ENCODE results near the gene IGFBP6. TPM values are rescaled to one million over a fixed set of nuclear protein-coding genes. Genes with fewer than 3 reads are reported as not detected.

Gene IGFBP6
- total RNA-seq, 1 experiment from 2014 or later: 4.2 TPM

DNA sequence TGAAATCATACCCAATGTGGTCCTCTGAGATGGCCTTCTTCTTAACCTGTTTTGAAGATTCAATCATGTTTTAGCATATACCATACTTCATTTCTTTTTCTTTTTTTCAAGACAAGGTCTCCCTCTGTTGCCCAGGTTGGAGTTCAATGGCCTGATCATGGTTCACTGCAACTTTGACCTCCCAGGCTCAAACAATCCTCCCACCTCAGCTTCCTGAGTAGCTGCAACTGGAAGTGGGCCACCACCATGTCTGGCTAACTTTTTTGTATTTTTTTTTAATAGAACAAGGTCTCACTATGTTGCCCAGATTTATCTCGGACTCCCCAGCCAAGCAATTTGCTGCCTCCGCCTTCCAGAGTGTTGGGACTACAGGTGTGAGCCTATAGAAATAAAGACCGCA, 36.3 kb downstream of the IGFBP6 start:
- Histone ChIP-seq H2BK120ac (ENCODE audit: low read depth, low read length, poor library complexity, severe bottlenecking) (no peak overlapping the region), H3K9ac (ENCODE audit: extremely low read depth, insufficient read length, low read length) (no peak overlapping the region), H2AFZ (ENCODE audit: low read length) (no peak overlapping the region), H3K79me1 (ENCODE audit: insufficient read depth, low read depth, low read length, poor library complexity, severe bottlenecking) (no peaks in the 10 kb centered on the region), H2AK5ac (ENCODE audit: insufficient read length, low read length) (no peak overlapping the region), H3K23me2 (ENCODE audit: insufficient read length, low read depth, low read length, poor library complexity, severe bottlenecking) (no peaks in the 10 kb centered on the region), H2BK12ac (ENCODE audit: insufficient read length, low read depth, low read length) (no peak overlapping the region), H3K56ac (ENCODE audit: insufficient read length, low read depth, low read length) (no peak overlapping the region), H3K27ac (ENCODE audit: insufficient read length, low read depth, low read length) (no peak overlapping the region), H3K4me2 (ENCODE audit: insufficient read depth, insufficient read length, low read length) (no peak overlapping the region), H4K5ac (ENCODE audit: insufficient read length, low read depth, low read length) (no peak overlapping the region), H4K91ac (ENCODE audit: insufficient read length, low read depth, low read length) (no peak overlapping the region), H3K23ac (ENCODE audit: insufficient read length, low read depth, low read length) (no peak overlapping the region), H4K20me1 (ENCODE audit: control insufficient read depth, insufficient read depth, insufficient read length) (no peaks in the 10 kb centered on the region), H3K18ac (ENCODE audit: insufficient read length, low read depth, low read length) (no peak overlapping the region), H3K4me1 (ENCODE audit: insufficient read depth, low read length) (no peaks in the 10 kb centered on the region), H3K4ac (ENCODE audit: low read depth, low read length) (no peak overlapping the region), H3K9me3 (ENCODE audit: control insufficient read depth, low read depth, low read length) (peaks cover 1% of the 10 kb centered on the region), H3K14ac (ENCODE audit: insufficient read depth, low read length) (no peak overlapping the region), H4K8ac (replicated peaks; ENCODE audit: insufficient read length, low read depth, low read length) (no peak overlapping the region), H2BK15ac (ENCODE audit: low read depth, low read length) (no peak overlapping the region), H2BK5ac (ENCODE audit: insufficient read length, low read length) (no peak overlapping the region), H2BK20ac (ENCODE audit: low read depth, low read length, poor library complexity, severe bottlenecking) (no peak overlapping the region), H3K27me3 (ENCODE audit: insufficient read depth, low read length) (no peaks in the 10 kb centered on the region), H3K79me2 (ENCODE audit: insufficient read depth, low read length) (no peaks in the 10 kb centered on the region), H3T11ph (ENCODE audit: low read length) (no peak overlapping the region)
- no peaks in the 10 kb centered on the region for H3K4me1 Mint-ChIP-seq
- peaks cover 0 to under 1% (median 0%) of the 10 kb centered on the region in 3 experiments; a peak in 2 of 7 replicates for H3K36me3 Mint-ChIP-seq (ENCODE audit: insufficient read depth in 1 of 3, low read depth in 3 of 3)
- no CpG with 5 or more reads among the region's 3 CpGs for WGBS (ENCODE audit: extremely low coverage, insufficient read length, low lambda C conversion rate)
- no peak overlapping the region for H3K4me3 Mint-ChIP-seq
- H3K9me3 Mint-ChIP-seq: peaks cover 12% of the 10 kb centered on the region in 2 experiments
- no peak overlapping the region for H3K27ac Mint-ChIP-seq
- H3K27me3 Mint-ChIP-seq (ENCODE audit: low read depth): peaks cover 33% of the 10 kb centered on the region
- TF ChIP-seq, protein P1, sequence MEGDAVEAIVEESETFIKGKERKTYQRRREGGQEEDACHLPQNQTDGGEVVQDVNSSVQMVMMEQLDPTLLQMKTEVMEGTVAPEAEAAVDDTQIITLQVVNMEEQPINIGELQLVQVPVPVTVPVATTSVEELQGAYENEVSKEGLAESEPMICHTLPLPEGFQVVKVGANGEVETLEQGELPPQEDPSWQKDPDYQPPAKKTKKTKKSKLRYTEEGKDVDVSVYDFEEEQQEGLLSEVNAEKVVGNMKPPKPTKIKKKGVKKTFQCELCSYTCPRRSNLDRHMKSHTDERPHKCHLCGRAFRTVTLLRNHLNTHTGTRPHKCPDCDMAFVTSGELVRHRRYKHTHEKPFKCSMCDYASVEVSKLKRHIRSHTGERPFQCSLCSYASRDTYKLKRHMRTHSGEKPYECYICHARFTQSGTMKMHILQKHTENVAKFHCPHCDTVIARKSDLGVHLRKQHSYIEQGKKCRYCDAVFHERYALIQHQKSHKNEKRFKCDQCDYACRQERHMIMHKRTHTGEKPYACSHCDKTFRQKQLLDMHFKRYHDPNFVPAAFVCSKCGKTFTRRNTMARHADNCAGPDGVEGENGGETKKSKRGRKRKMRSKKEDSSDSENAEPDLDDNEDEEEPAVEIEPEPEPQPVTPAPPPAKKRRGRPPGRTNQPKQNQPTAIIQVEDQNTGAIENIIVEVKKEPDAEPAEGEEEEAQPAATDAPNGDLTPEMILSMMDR (conservative IDR thresholded peaks at IDR 0.05): no peak
- no peak for DNase-seq
